ENCODE data around the gene TMEM238. TPM values are rescaled to one million over a fixed set of nuclear protein-coding genes. Genes with fewer than 3 reads are reported as not detected.

TMEM238 gene
- polyA plus RNA-seq, 1 of the 3 experiments (the other 2 are of a cell fraction) = 0.12 TPM

DNA sequence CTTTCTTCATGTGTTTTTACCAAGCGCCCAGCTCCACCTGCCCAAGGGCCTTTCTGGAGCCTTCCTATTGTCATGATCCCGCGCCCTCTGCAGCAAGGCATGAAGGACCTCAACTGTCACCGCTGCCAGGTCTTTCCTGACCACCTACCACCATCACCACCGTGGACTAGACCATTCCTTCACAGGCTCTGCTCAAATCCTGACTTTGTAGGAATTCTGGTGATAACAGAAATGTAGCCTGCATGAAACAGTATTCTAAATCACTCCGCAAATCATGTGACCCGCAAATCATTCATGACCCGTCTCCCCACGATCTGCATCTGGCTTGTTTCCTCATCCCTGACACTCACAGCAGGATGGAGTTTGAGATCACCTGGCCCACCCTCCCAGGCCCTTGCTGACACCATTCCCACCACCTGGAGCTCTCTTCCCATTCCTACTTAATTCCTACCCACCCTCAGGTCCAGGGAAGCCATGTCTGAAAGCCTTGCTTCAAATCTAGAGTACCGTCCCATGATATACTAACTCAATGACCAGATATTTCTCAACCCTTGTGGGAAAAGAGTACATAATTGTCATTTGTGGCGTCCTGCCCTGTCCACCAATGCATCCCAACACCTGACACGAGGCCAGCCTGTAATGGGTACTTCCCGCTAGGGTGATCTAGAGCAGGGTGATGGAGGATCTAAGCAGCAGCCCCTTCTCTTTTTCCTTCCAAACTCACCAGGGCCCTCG is 22.2 kb upstream of the TMEM238 start:
- Histone ChIP-seq H2AFZ (ENCODE audit: low read depth) (no peak overlapping the region), H3K36me3 (replicated peaks in 1 of 2; ENCODE audit: control insufficient read depth in 1 of 2, insufficient read depth in 2 of 2, low read length in 1 of 2) (peaks cover 24 to 27% of the 10 kb centered on the region in 2 experiments), H3F3A (replicated peaks; ENCODE audit: insufficient read depth) (peaks cover 23% of the 10 kb centered on the region), H3K9me3 (no peaks in the 10 kb centered on the region), H3K9ac (peak overlapping the region; percentile 99), H3K9me2 (no peaks in the 10 kb centered on the region), H3K4me2 (peak overlapping the region; percentile 94), H3K27me3 (ENCODE audit: insufficient read depth) (no peaks in the 10 kb centered on the region), H3K27ac (ENCODE audit: low read depth in 2 of 2, low read length in 1 of 2) (peak overlapping the region; percentile 97 to 98; a peak in 2 of 4 replicates), H3K79me2 (ENCODE audit: insufficient read depth) (peaks cover 57% of the 10 kb centered on the region), H4K20me1 (ENCODE audit: insufficient read depth) (peaks cover 51% of the 10 kb centered on the region), H3K4me3 (ENCODE audit: low read depth in 2 of 2, low read length in 1 of 2) (peak overlapping the region; percentile 82 to 85), H3K4me1 (ENCODE audit: control insufficient read depth in 1 of 2, insufficient read depth in 2 of 2, low read depth in 1 of 2, low read length in 1 of 2) (peaks cover 12 to 29% of the 10 kb centered on the region in 2 experiments; a peak in 3 of 4 replicates)
- no peak for DNase-seq
- CTCF ChIA-PET = interaction anchor here (1.1 to 1.5 kb wide), 3 partner anchors 12 to 98 kb away, joined by 3 to 7 read pairs (median 3); no protein-coding TSS in a partner anchor
- POLR2A ChIA-PET = interaction anchor here (1.1 to 1.9 kb wide), 5 partner anchors 14 to 105 kb away, joined by 3 to 33 read pairs (median 7); no protein-coding TSS in a partner anchor
- TF ChIP-seq SMC3 (IDR thresholded peaks at IDR 0.05; ENCODE audit: low read depth, low read length) = no peak
- TF ChIP-seq RAD21 (IDR thresholded peaks at IDR 0.05; ENCODE audit: low read length) = no peak
- TF ChIP-seq TEAD4 (IDR thresholded peaks at IDR 0.05; ENCODE audit: borderline replicate concordance, insufficient read depth) = no peak
- 47% methylated on average over 14 of the region's 14 CpGs for WGBS (ENCODE audit: low lambda C conversion rate)

DNA sequence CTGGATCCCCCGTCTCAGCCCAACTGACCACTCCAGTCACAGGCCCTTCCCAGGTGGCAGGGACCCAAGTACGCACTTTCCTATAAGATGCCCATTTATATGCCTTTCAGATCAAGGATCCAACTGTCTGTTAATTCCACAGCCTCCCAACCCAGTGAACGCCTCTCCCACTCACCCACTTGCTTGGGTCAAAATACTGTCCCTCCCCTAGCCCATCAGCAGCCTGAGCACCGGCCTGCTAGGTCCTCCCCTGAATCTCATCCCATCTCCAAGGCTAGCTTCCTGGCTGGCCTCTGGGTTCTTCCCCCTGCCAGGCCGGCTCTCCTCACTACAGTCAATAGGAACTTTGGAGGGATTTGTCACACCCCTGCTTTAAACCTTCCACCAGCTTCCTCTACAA is 21.5 kb upstream of the TMEM238 start:
- H3K4me1 ChIP-seq (ENCODE audit: control insufficient read depth in 1 of 2, insufficient read depth in 2 of 2, low read depth in 1 of 2, low read length in 1 of 2) = peaks cover 12 to 29% of the 10 kb centered on the region in 2 experiments; a peak in 3 of 4 replicates
- H3K27me3 ChIP-seq (ENCODE audit: insufficient read depth) = no peaks in the 10 kb centered on the region
- TF ChIP-seq ELF1 (IDR thresholded peaks at IDR 0.05) (no peak), NFIC (IDR thresholded peaks at IDR 0.05; ENCODE audit: borderline replicate concordance) (no peak), RAD21 (IDR thresholded peaks at IDR 0.05; ENCODE audit: low read length) (no peak)
- TF ChIP-seq, protein P1, sequence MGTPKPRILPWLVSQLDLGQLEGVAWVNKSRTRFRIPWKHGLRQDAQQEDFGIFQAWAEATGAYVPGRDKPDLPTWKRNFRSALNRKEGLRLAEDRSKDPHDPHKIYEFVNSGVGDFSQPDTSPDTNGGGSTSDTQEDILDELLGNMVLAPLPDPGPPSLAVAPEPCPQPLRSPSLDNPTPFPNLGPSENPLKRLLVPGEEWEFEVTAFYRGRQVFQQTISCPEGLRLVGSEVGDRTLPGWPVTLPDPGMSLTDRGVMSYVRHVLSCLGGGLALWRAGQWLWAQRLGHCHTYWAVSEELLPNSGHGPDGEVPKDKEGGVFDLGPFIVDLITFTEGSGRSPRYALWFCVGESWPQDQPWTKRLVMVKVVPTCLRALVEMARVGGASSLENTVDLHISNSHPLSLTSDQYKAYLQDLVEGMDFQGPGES (IDR thresholded peaks at IDR 0.05; ENCODE audit: low read depth, low read length) = no peak
- TF ChIP-seq, protein P2, sequence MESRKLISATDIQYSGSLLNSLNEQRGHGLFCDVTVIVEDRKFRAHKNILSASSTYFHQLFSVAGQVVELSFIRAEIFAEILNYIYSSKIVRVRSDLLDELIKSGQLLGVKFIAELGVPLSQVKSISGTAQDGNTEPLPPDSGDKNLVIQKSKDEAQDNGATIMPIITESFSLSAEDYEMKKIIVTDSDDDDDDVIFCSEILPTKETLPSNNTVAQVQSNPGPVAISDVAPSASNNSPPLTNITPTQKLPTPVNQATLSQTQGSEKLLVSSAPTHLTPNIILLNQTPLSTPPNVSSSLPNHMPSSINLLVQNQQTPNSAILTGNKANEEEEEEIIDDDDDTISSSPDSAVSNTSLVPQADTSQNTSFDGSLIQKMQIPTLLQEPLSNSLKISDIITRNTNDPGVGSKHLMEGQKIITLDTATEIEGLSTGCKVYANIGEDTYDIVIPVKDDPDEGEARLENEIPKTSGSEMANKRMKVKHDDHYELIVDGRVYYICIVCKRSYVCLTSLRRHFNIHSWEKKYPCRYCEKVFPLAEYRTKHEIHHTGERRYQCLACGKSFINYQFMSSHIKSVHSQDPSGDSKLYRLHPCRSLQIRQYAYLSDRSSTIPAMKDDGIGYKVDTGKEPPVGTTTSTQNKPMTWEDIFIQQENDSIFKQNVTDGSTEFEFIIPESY (IDR thresholded peaks at IDR 0.05; ENCODE audit: borderline replicate concordance, low read depth) = no peak
- H3K9me3 ChIP-seq = no peaks in the 10 kb centered on the region
- peaks cover 28 to 30% of the 10 kb centered on the region in 2 experiments for H3K36me3 ChIP-seq (replicated peaks in 1 of 2; ENCODE audit: control insufficient read depth in 1 of 2, insufficient read depth in 2 of 2, low read length in 1 of 2)
- peak overlapping the region; percentile 99; the same call in 1 of the 2 replicates for H3K9ac ChIP-seq
- no peak overlapping the region for H3K27ac ChIP-seq (ENCODE audit: low read depth in 2 of 2, low read length in 1 of 2)
- peak overlapping the region; percentile 82 to 85 for H3K4me3 ChIP-seq (ENCODE audit: low read depth in 2 of 2, low read length in 1 of 2)
- H3K4me2 ChIP-seq = peak overlapping the region; percentile 94
- DNase-seq = no peak
- peaks cover 56% of the 10 kb centered on the region for H4K20me1 ChIP-seq (ENCODE audit: insufficient read depth)
- ChIA-PET POLR2A (interaction anchor here (1.1 kb wide), 1 partner anchor 39 kb away, joined by 3 read pairs; no protein-coding TSS in a partner anchor), CTCF (interaction anchor here (1.1 to 1.5 kb wide), 3 partner anchors 12 to 98 kb away, joined by 3 to 7 read pairs (median 3); no protein-coding TSS in a partner anchor)
- H3K79me2 ChIP-seq (ENCODE audit: insufficient read depth) = peaks cover 57% of the 10 kb centered on the region
- no peak overlapping the region for H2AFZ ChIP-seq (ENCODE audit: low read depth)
- 68% methylated on average over 5 of the region's 5 CpGs for WGBS (ENCODE audit: low lambda C conversion rate)
- peaks cover 24% of the 10 kb centered on the region for H3F3A ChIP-seq (replicated peaks; ENCODE audit: insufficient read depth)
- no peaks in the 10 kb centered on the region for H3K9me2 ChIP-seq
